SU-DHL-6 (cell line): Measurements from ENCODE around the gene ACBD4.

Experiments used
- CTCF ChIP-seq: fragments of 200-600 bp; sonication (generic); IDR thresholded peaks from one replicate; pipeline ENCODE4 v1.5.1; 2017; ENCODE audit warnings: antibody characterized with exemption, mild to moderate bottlenecking, low read length, moderate library complexity; ENCODE audit not compliant: insufficient read depth, poor library complexity, severe bottlenecking
- EZH2phosphoT487 ChIP-seq: fragments of 200-600 bp; sonication (generic), shearing (Covaris generic); conservative IDR thresholded peaks from 2 replicates; pipeline ENCODE4 v1.6.1; 2018; ENCODE audit warnings: mild to moderate bottlenecking, antibody characterized with exemption, low read length, moderate library complexity, mixed read lengths

- TF ChIP-seq EZH2phosphoT487: no peak
- TF ChIP-seq CTCF: no peak
These were observed 33.7 kb downstream of the ACBD4 start for GRCh38 chr17:45168991-45169752.
